ENCODE data around the gene FLNA.

FLNA gene

GRCh38 chrX:154327038-154327820 is 47.2 kb downstream of the FLNA start:
- Histone ChIP-seq H3K27me3 (no peaks in the 10 kb centered on the region), H3K36me3 (no peaks in the 10 kb centered on the region), H3K9me3 (no peaks in the 10 kb centered on the region), H3K27ac (no peak overlapping the region), H3K4me1 (ENCODE audit: control insufficient read depth in 1 of 2, insufficient read depth in 1 of 2, low read depth in 1 of 2, low read length in 1 of 2) (no peaks in the 10 kb centered on the region), H3K4me3 (ENCODE audit: low read depth in 1 of 2, low read length in 1 of 2) (no peak overlapping the region)
- TF ChIP-seq CTCF (IDR thresholded peaks at IDR 0.05), result no peak

- Histone ChIP-seq H3K4me3 (ENCODE audit: low read depth in 1 of 2, low read length in 1 of 2) (no peak overlapping the region), H3K27ac (no peak overlapping the region), H3K9me3 (no peaks in the 10 kb centered on the region), H3K36me3 (no peaks in the 10 kb centered on the region), H3K4me1 (ENCODE audit: control insufficient read depth in 1 of 2, insufficient read depth in 1 of 2, low read depth in 1 of 2, low read length in 1 of 2) (no peaks in the 10 kb centered on the region), H3K27me3 (no peaks in the 10 kb centered on the region)
- TF ChIP-seq CTCF (IDR thresholded peaks at IDR 0.05), result no peak
Measured at GRCh38 chrX:154325541-154325940, 48.9 kb downstream of the FLNA start.

- no peaks in the 10 kb centered on the region for H3K27me3 ChIP-seq
- no peak for TF ChIP-seq CTCF (IDR thresholded peaks at IDR 0.05)
- H3K4me1 ChIP-seq (ENCODE audit: control insufficient read depth in 1 of 2, insufficient read depth in 1 of 2, low read depth in 1 of 2, low read length in 1 of 2), result no peaks in the 10 kb centered on the region
Measured at GRCh38 chrX:154323537-154323936, 50.9 kb downstream of the FLNA start.

GRCh38 chrX:154322890-154323289 is 51.5 kb downstream of the FLNA start:
- Histone ChIP-seq H3K9me3 (no peaks in the 10 kb centered on the region), H3K4me1 (ENCODE audit: control insufficient read depth in 1 of 2, insufficient read depth in 1 of 2, low read depth in 1 of 2, low read length in 1 of 2) (no peaks in the 10 kb centered on the region), H3K4me3 (ENCODE audit: low read depth in 1 of 2, low read length in 1 of 2) (no peak overlapping the region), H3K36me3 (no peaks in the 10 kb centered on the region), H3K27me3 (no peaks in the 10 kb centered on the region), H3K27ac (no peak overlapping the region)
- TF ChIP-seq CTCF (IDR thresholded peaks at IDR 0.05), result no peak

More at GRCh38 chrX:154323537-154323936, 50.9 kb downstream of the FLNA start:
- Histone ChIP-seq H3K36me3 (no peaks in the 10 kb centered on the region), H3K4me3 (ENCODE audit: low read depth in 1 of 2, low read length in 1 of 2) (no peak overlapping the region), H3K9me3 (no peaks in the 10 kb centered on the region), H3K27ac (no peak overlapping the region)

DNA sequence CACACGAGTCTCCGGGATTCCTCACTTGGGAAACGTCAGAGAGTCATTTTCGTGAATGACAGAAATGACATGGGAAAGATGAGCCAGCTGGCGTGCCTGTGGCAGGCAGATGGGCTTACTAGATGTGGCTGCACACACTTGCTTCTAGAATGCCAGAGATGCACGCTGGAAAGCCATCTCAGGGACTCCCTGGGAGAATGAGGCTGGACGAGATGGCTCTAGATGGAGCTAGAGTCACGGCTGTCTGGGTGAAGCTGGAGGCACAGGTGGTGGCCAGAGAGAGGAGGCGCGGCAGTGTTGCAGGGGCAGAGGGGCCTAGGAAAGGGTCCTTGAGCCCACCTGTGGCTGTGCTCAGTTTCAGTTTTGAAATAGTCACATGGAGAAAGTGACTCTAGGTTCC is 52.8 kb downstream of the FLNA start:
- H3K4me1 ChIP-seq (ENCODE audit: control insufficient read depth in 1 of 2, insufficient read depth in 1 of 2, low read depth in 1 of 2, low read length in 1 of 2), result no peaks in the 10 kb centered on the region
- no peaks in the 10 kb centered on the region for H3K9me3 ChIP-seq
- H3K27me3 ChIP-seq, result no peaks in the 10 kb centered on the region
- no peak overlapping the region for H3K4me3 ChIP-seq (ENCODE audit: low read depth in 1 of 2, low read length in 1 of 2)
- H3K27ac ChIP-seq, result no peak overlapping the region
- TF ChIP-seq CTCF (IDR thresholded peaks at IDR 0.05), result no peak
- H3K36me3 ChIP-seq, result no peaks in the 10 kb centered on the region

All from neutrophil (primary cell).